CD4-positive, CD25-positive, alpha-beta regulatory T cell (primary cell): Measurements from ENCODE around the gene MPPED2. TPM values are rescaled to one million over a fixed set of nuclear protein-coding genes. Genes with fewer than 3 reads are reported as not detected.
A peak's percentile ranks its signal among the peaks of the same experiment; 100 is the strongest.

Source experiments
- ATAC-seq, 2 donors: fragments of 150-1000 bp; cut with Tn5 transposase; one replicate each; pipeline ENCODE4 v1.10.0; 2021; ENCODE audit warnings: low read depth in 2 of 2, moderate number of reproducible peaks in 2 of 2, moderate library complexity in 1 of 2
- DNase-seq, 3 donors: peaks; one replicate each; pipeline versions ENCODE4 v3.0.0 to v3.0.0-alpha.2; 2012 to 2022; ENCODE audit warnings: mixed read lengths in 1 of 3
- H3K27ac ChIP-seq: one replicate; pipeline ENCODE4 v1.7.0; 2013; ENCODE audit warnings: mild to moderate bottlenecking, low read length; ENCODE audit not compliant: insufficient read depth, poor library complexity, severe bottlenecking
- H3K27me3 ChIP-seq: one replicate; pipeline ENCODE4 v1.7.0; 2013; ENCODE audit warnings: low read length; ENCODE audit not compliant: control insufficient read depth, insufficient read depth
- H3K36me3 ChIP-seq: one replicate; pipeline ENCODE4 v1.7.0; 2013; ENCODE audit warnings: mild to moderate bottlenecking, low read length, moderate library complexity; ENCODE audit not compliant: control insufficient read depth, insufficient read depth
- H3K4me1 ChIP-seq: 2 replicates; pipeline ENCODE4 v1.7.0; 2013; ENCODE audit warnings: mild to moderate bottlenecking, low read length; ENCODE audit not compliant: insufficient read depth, control insufficient read depth, poor library complexity, severe bottlenecking
- H3K4me3 ChIP-seq: one replicate; pipeline ENCODE4 v1.7.0; 2013; ENCODE audit warnings: low read depth, mild to moderate bottlenecking, low read length, moderate library complexity
- H3K9me3 ChIP-seq, 2 experiments: 1 replicate in 1 of 2; 2 replicates in 1 of 2; pipeline ENCODE4 v1.7.0; 2013; ENCODE audit warnings: low read length in 2 of 2, mild to moderate bottlenecking in 1 of 2, moderate library complexity in 1 of 2; ENCODE audit not compliant: control insufficient read depth in 2 of 2
- H3K27ac Mint-ChIP-seq, 3 donors: one replicate each; pipeline ENCODE4 v1.8.0; 2020 to 2022; ENCODE audit warnings: mild to moderate bottlenecking in 3 of 3, mixed read lengths in 3 of 3, moderate library complexity in 2 of 3
- H3K27me3 Mint-ChIP-seq: one replicate; pipeline ENCODE4 v1.8.0; 2022; ENCODE audit warnings: mild to moderate bottlenecking, mixed read lengths
- H3K36me3 Mint-ChIP-seq: one replicate; pipeline ENCODE4 v1.8.0; 2020; ENCODE audit warnings: mixed read lengths
- H3K4me1 Mint-ChIP-seq, 4 donors: one replicate each; pipeline ENCODE4 v1.8.0; 2020 to 2022; ENCODE audit warnings: mixed read lengths in 4 of 4, mild to moderate bottlenecking in 1 of 4
- H3K4me3 Mint-ChIP-seq, 4 donors: one replicate each; pipeline ENCODE4 v1.8.0; 2020 to 2022; ENCODE audit warnings: mild to moderate bottlenecking in 4 of 4, mixed read lengths in 4 of 4, moderate library complexity in 3 of 4
- H3K9me3 Mint-ChIP-seq, 7 donors: one replicate each; pipeline ENCODE4 v1.8.0; 2020 to 2022; ENCODE audit warnings: mixed read lengths in 7 of 7, mild to moderate bottlenecking in 3 of 7, moderate library complexity in 2 of 7
- polyA plus RNA-seq, 4 donors: library from polyadenylated mRNA; unstranded; fragments of 300-500 nt; fragmentation: Illumina TruSeq; gene quantifications; one replicate each; pipeline ENCODE4 v1.2.3, GENCODE V29; 2021
- total RNA-seq: library from RNA; stranded (reverse); gene quantifications from one replicate; pipeline ENCODE4 v1.2.3, GENCODE V29; 2022

Gene MPPED2
- total and polyA plus RNA-seq, 5 donors from 2014 or later, result 0.35 to 0.96 (median 0.47) TPM; not detected in 2

DNA sequence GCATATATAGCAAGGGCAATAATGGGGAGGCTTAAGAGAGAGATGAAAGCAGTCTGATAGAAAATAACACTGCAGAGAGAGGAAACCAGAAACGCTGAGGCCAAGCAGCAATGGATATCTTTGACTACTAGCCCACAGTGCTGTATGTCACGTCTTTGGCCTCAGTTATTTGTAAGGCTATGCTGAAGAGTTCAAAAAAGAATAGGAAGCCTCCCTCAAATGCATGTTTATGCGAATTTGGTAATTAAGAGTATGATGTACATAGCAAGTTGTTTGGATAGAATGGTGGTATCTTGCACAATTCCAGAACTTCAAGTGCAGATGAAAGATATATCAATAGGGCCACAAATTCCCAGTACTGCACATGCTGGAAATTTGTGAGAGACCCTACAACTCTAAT lies 89.2 kb downstream of the MPPED2 start:
- H3K4me1 ChIP-seq, result no peaks in the 10 kb centered on the region
- Mint-ChIP-seq H3K27me3 (no peaks in the 10 kb centered on the region), H3K9me3 (peaks cover 0 to 6% (median 2%) of the 10 kb centered on the region in 7 donors), H3K27ac (no peak overlapping the region), H3K4me3 (no peak overlapping the region), H3K4me1 (no peaks in the 10 kb centered on the region), H3K36me3 (no peaks in the 10 kb centered on the region)
- H3K36me3 ChIP-seq, result no peaks in the 10 kb centered on the region
- DNase-seq (no peak), ATAC-seq (no peak)
- H3K27me3 ChIP-seq, result no peaks in the 10 kb centered on the region
- H3K9me3 ChIP-seq, result no peaks in the 10 kb centered on the region
- H3K4me3 ChIP-seq, result no peak overlapping the region
- H3K27ac ChIP-seq, result no peak overlapping the region

DNA sequence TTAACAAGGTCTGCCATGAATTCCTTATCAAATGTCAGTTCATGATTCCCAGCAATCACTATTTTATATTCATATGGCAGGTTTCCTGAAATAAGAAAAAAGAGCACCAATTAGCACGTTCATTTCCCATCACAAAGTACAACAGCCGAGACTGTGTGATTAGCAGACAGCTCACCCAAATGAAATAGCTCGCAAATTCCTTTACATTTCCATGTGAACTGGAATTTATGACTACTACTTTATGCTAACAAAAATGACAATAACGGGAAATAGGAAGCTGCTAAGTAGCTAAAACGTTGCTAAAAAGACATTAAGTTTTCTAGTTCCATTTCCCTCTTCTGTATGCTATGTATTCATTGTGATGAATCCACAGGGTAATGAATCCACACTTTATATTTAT lies 90.7 kb downstream of the MPPED2 start:
- Mint-ChIP-seq H3K4me1 (no peaks in the 10 kb centered on the region), H3K36me3 (no peaks in the 10 kb centered on the region), H3K4me3 (no peak overlapping the region), H3K27ac (no peak overlapping the region), H3K9me3 (peaks cover 0 to 6% (median 0%) of the 10 kb centered on the region in 7 donors), H3K27me3 (peaks cover 3% of the 10 kb centered on the region)
- no peak for DNase-seq
- H3K36me3 ChIP-seq, result no peaks in the 10 kb centered on the region
- no peaks in the 10 kb centered on the region for H3K27me3 ChIP-seq
- no peaks in the 10 kb centered on the region for H3K9me3 ChIP-seq
- no peaks in the 10 kb centered on the region for H3K4me1 ChIP-seq
- ATAC-seq, result no peak
- no peak overlapping the region for H3K27ac ChIP-seq
- H3K4me3 ChIP-seq, result no peak overlapping the region

DNA sequence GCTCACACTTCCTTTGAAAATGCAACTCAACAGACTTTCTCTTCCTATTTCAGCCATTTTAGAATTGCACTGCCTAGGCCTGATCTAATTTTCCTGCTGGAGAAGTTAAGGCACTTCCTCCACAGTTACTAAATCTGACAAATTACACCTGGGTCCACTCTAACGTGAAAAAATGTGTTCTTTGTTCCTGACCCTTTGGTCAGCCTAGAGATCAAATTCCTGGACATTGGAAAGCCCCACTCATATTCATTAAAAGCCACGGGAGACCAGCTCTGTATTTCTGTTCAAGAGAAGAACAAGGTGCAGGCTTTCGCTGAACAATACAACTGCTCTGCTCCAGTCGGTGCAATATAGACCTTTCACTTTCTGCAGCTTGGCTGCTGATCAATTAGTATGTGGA lies 96.6 kb downstream of the MPPED2 start:
- Histone ChIP-seq H3K36me3 (no peaks in the 10 kb centered on the region), H3K4me1 (no peaks in the 10 kb centered on the region), H3K27me3 (no peaks in the 10 kb centered on the region), H3K4me3 (no peak overlapping the region), H3K27ac (no peak overlapping the region), H3K9me3 (no peaks in the 10 kb centered on the region)
- Mint-ChIP-seq H3K4me1 (no peaks in the 10 kb centered on the region), H3K9me3 (peaks cover 0 to 4% (median 0%) of the 10 kb centered on the region in 7 donors), H3K27ac (no peak overlapping the region), H3K36me3 (no peaks in the 10 kb centered on the region), H3K27me3 (peaks cover 5% of the 10 kb centered on the region), H3K4me3 (no peak overlapping the region)
- no peak for DNase-seq
- ATAC-seq, result no peak

DNA sequence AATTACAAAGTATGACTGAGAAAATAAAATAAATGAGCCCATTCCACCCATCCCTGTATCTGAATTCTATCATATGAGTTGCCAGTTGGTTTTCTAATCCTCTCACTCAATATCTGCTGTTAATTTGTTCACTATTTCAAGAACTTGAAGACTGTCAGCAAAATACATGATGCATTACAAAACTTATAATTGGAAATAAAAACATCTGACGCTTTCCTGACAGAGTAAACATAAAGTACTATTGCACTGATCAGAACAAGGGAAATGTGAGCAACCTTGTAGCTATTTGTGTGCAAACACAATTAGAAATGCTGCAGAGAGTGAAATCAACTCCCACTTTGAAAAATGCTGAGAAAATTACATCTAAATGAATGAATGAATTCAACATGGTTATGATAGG lies 97.1 kb downstream of the MPPED2 start:
- Mint-ChIP-seq H3K27ac (no peak overlapping the region), H3K4me3 (no peak overlapping the region), H3K4me1 (no peaks in the 10 kb centered on the region), H3K36me3 (no peaks in the 10 kb centered on the region), H3K27me3 (peaks cover 8% of the 10 kb centered on the region), H3K9me3 (peaks cover 0 to 4% (median 0%) of the 10 kb centered on the region in 7 donors)
- no peaks in the 10 kb centered on the region for H3K4me1 ChIP-seq
- H3K36me3 ChIP-seq, result no peaks in the 10 kb centered on the region
- H3K27me3 ChIP-seq, result no peaks in the 10 kb centered on the region
- no peaks in the 10 kb centered on the region for H3K9me3 ChIP-seq
- no peak overlapping the region for H3K27ac ChIP-seq
- ATAC-seq (no peak), DNase-seq (no peak)
- H3K4me3 ChIP-seq, result no peak overlapping the region

DNA sequence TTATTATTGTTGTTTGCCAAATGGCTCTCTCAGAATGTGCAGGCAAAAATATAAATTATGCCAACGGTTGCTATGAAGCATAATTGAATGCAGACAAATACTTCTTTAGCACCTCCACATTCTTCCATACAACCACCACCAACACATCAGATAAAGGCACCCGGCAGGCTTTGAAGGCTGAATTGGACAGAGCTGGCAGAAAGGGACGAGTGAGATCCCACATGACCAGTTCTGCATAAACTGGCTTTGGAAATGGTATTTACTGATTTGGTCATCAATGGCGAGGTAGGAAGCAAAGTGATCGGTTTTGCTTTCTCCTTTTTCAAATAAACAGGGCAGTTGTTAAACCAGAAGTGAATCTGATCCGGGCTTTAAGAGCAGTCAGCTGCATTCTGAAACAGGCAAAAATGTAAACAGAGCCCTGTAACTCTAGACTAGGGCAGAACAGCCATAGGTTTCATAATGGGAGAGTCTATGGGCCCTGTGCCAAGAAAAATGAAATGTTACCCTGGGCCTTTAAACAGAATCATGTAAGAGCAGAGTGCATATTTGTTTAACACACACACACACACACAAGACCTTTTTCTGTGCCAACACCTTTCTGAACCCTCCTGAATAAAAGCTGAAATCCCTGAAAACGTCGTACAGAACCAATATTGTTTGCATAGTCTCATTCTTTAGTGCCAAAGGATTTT lies 97.7 kb downstream of the MPPED2 start:
- no peak for ATAC-seq
- no peaks in the 10 kb centered on the region for H3K4me1 ChIP-seq
- Mint-ChIP-seq H3K36me3 (no peaks in the 10 kb centered on the region), H3K27me3 (peaks cover 8% of the 10 kb centered on the region), H3K9me3 (peaks cover 0 to 4% (median 0%) of the 10 kb centered on the region in 7 donors), H3K4me1 (no peaks in the 10 kb centered on the region), H3K27ac (no peak overlapping the region), H3K4me3 (no peak overlapping the region)
- H3K4me3 ChIP-seq, result no peak overlapping the region
- H3K36me3 ChIP-seq, result no peaks in the 10 kb centered on the region
- H3K9me3 ChIP-seq, result no peaks in the 10 kb centered on the region
- no peaks in the 10 kb centered on the region for H3K27me3 ChIP-seq
- H3K27ac ChIP-seq, result no peak overlapping the region
- no peak for DNase-seq

DNA sequence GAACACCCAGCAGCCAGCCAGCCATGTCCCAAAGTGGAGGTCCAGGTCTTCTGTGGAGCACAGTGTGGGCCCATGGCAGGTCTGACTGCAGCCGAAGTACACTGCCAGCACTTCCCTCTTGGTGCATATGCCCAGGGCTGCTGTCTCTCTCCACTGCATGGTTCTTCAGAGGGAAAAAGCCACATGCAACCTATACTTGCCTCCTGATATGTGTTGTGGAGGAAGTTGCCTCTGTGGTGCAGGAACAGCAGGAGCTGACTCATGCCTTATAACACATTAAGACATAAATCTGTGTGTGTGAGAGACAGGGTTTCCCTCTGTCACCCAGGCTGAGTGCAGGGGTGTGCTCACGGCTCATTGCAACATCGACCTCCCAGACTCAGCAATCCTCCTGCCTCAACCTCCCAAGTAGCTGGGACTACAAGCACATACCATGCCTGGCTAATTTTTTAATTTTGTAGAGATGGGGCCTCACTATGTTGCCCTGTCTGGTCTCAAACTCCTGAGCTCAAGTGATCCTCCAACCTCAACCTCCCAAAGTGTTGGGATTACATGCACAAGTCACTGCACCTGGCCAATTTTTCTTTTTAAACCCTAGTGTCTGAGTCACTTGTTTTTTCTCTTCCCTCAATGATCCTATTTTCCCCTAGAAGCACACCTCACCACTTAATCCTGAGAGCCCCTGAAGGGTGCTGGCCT lies 98.8 kb downstream of the MPPED2 start:
- no peak overlapping the region for H3K4me3 Mint-ChIP-seq
- no peak overlapping the region for H3K27ac Mint-ChIP-seq
- H3K4me1 Mint-ChIP-seq, result no peaks in the 10 kb centered on the region
- Histone ChIP-seq H3K36me3 (no peaks in the 10 kb centered on the region), H3K9me3 (no peaks in the 10 kb centered on the region), H3K27me3 (no peaks in the 10 kb centered on the region), H3K4me1 (no peaks in the 10 kb centered on the region), H3K27ac (no peak overlapping the region), H3K4me3 (no peak overlapping the region)
- peaks cover 0 to 4% (median 0%) of the 10 kb centered on the region in 7 donors for H3K9me3 Mint-ChIP-seq
- H3K27me3 Mint-ChIP-seq, result peaks cover 8% of the 10 kb centered on the region
- no peaks in the 10 kb centered on the region for H3K36me3 Mint-ChIP-seq
- ATAC-seq, result peak; percentile 37 to 40
- DNase-seq, result no peak

DNA sequence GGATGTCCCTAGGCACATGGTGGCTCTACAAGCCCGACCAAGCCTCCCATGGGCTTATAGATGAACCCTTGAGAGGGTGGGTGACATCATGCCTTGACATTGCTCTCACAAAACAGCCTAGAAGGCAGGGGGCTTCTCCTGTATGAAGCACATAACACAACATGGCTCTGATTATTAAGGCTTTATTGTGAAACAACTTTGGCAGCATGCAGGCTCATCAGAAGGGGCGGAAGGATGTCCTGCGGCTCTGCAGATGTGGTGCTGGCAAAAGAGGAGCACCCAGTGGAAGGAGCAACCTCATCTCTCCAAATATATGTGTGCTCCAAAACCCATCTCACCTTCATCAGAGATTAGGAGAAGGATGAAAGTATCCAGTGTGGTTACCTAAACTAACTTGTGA lies 100.4 kb downstream of the MPPED2 start:
- ATAC-seq (no peak), DNase-seq (no peak)
- Histone ChIP-seq H3K9me3 (no peaks in the 10 kb centered on the region), H3K4me1 (no peaks in the 10 kb centered on the region), H3K36me3 (no peaks in the 10 kb centered on the region), H3K27ac (no peak overlapping the region), H3K27me3 (no peaks in the 10 kb centered on the region), H3K4me3 (no peak overlapping the region)
- no peak overlapping the region for H3K4me3 Mint-ChIP-seq
- H3K27me3 Mint-ChIP-seq, result peaks cover 8% of the 10 kb centered on the region
- no peak overlapping the region for H3K27ac Mint-ChIP-seq
- no peaks in the 10 kb centered on the region for H3K36me3 Mint-ChIP-seq
- H3K4me1 Mint-ChIP-seq, result no peaks in the 10 kb centered on the region
- H3K9me3 Mint-ChIP-seq, result peaks cover 0 to 4% (median 0%) of the 10 kb centered on the region in 7 donors

DNA sequence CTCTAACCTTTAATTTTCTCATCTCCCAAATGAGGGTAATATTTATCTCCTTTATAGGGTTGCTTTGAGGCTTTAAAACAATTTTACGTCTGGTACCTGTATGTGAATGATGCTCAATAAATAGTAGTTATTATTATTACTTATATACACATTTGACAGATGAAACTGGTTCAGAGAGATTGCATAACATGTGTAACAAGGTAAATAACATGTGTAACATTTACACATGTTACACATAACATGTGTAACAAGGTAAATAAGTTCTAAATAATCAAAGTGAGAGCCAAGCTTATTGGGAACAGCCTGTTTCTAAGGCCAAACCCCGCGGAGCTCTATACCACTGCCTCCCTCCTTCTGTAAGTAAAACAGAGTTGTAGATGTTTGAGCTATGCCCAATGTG lies 100.9 kb downstream of the MPPED2 start:
- Histone ChIP-seq H3K4me1 (no peaks in the 10 kb centered on the region), H3K36me3 (no peaks in the 10 kb centered on the region), H3K9me3 (no peaks in the 10 kb centered on the region), H3K27ac (no peak overlapping the region), H3K27me3 (no peaks in the 10 kb centered on the region), H3K4me3 (no peak overlapping the region)
- no peaks in the 10 kb centered on the region for H3K36me3 Mint-ChIP-seq
- H3K9me3 Mint-ChIP-seq, result peaks cover 0 to 4% (median 0%) of the 10 kb centered on the region in 7 donors
- no peaks in the 10 kb centered on the region for H3K4me1 Mint-ChIP-seq
- no peak overlapping the region for H3K27ac Mint-ChIP-seq
- DNase-seq, result no peak
- ATAC-seq, result no peak
- H3K27me3 Mint-ChIP-seq, result peaks cover 4% of the 10 kb centered on the region
- H3K4me3 Mint-ChIP-seq, result no peak overlapping the region
